T47D (cell line): ENCODE data around the gene SIM2.

ENCODE experiments used
- DNase-seq, 2 experiments: peaks; one replicate each; pipeline versions ENCODE4 v3.0.0 to v3.0.0-alpha.2; 2011 to 2012; ENCODE audit warnings: low read depth in 1 of 2, low spot score in 1 of 2
- JUND ChIP-seq: IDR thresholded peaks from 2 replicates; pipeline ENCODE4 v1.6.1; 2012; ENCODE audit warnings: low read depth
- in situ Hi-C: cut with HindIII; loops from 2 replicates; pipeline ENCODE4 v1.10.0; 2016; ENCODE audit warnings: low sequenced_read_pairs, low pct_unique_long_range_greater_than_20kb

SIM2 gene

DNA sequence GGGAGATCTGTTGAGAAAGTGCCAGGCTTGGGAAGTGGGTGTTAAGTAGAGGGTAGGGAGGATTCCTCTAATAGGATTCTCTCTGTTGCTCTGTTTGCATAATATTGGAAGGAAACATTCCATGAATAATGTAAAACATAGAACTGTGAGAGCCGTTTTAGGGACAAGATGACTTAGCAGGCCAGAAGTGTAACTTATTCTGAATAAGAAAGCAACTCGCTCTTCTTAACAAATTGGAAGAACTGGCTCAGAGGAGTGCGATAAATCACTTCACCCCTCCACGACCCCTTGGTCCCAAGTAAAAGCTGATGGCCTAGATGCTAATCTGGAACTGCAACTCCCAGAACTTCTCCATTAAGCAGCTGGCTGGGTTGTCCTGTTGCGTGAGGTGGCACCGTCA is 19.1 kb downstream of the SIM2 start:
- TF ChIP-seq JUND = no peak
- no peak for DNase-seq
- in situ Hi-C loops = no loop called here

DNA sequence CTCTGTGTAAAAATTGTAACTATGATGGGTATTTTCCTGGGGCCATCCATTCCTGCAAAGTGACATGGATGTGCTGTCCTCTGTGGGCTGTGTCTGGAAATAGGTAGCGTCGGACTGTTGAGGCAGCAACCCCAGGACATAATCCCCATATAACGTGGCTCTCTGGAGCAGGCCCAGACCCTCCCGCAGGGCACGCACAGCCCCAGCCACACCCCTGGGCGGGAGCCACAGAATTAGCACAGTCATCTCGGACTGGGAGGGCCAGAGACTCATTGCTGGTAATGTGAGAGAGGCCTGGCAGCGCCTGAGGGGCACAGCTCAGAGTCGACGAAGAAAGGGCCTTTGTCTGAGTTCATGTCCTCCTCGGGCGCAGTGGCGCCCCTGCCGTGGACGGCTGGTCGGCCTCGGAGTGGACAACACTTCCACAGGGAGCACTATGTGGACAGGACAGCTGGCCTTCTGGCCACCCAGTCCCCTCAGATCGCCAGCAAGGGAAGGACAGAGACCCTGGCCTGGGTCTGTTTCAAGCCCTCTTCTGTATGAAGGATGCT is 20.1 kb downstream of the SIM2 start:
- in situ Hi-C loops = no loop called here
- no peak for DNase-seq
- no peak for TF ChIP-seq JUND

- DNase-seq = no peak
- in situ Hi-C loops = no loop called here
- TF ChIP-seq JUND = no peak
Observed at GRCh38 chr21:36719614-36720013, 20.7 kb downstream of the SIM2 start.

DNA sequence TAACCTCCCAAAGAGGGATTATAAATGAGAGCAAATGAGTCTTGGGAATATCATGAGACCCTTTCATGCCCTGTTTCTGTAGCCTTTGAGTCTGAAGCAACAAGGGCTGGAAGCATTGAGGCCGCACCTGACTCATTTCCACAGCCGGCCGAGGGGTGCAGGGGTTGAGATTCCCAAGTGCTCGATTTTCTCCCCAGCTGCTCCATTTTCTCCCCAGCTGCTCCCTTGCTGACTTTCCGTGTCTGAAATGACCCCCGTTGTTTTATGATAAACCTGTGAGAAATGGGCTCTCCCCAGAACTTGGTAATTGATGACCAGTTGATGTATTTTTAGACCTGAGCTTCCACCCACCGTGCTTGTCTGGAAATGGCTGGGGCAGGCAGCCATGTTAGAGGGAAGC is 22.9 kb downstream of the SIM2 start:
- no peak for TF ChIP-seq JUND
- in situ Hi-C loops = no loop called here
- no peak for DNase-seq

DNA sequence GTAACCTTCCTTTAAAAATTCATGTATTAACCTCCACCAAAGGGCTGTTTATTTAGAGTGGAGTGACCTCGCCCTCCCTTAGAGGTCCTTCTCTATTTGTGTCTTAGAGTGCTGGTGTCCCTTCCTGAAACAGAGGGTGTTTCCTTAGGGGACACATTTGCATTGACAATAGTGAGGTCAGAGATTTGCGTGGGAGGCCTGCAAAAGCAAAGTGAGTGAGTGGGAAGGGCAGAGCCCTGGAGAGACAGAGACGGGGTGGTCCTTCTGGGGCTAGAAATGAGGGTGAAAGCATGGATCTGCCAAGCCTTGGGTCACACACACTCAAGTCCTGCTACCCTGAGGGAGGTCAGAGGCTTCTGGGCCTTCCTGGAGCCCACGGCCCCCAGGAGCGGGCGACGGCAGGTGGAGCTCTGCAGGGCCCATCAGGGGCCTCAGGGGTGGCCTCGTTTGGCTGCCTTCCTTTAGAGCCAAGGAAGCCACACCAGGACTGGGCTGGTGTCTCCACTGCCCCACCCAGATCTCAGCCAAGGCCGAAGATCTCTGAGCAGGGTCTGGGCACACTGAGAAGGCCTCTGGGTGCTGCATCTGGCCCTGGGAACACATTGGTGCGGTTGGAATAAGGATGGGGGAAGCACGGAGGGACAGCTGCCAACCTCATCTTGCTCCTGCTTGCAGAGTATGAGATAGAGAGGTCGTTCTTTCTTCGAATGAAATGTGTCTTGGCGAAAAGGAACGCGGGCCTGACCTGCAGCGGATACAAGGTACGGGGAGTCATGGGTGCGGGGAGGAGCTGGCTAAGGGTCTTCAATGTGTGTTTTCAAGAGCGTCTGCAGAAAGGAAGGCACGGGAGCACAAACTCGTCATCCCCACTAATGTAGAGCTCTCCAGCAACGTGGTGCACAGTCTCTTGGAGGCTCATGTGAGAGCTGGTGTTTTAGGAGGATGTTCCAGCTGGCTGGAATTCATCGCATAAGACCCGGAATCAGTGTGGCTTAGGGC is 23.8 kb downstream of the SIM2 start:
- DNase-seq = no peak
- in situ Hi-C loops = no loop called here
- no peak for TF ChIP-seq JUND

- in situ Hi-C loops = no loop called here
- DNase-seq = no peak
- TF ChIP-seq JUND = no peak
Observed at GRCh38 chr21:36723371-36723881, 24.5 kb downstream of the SIM2 start.

DNA sequence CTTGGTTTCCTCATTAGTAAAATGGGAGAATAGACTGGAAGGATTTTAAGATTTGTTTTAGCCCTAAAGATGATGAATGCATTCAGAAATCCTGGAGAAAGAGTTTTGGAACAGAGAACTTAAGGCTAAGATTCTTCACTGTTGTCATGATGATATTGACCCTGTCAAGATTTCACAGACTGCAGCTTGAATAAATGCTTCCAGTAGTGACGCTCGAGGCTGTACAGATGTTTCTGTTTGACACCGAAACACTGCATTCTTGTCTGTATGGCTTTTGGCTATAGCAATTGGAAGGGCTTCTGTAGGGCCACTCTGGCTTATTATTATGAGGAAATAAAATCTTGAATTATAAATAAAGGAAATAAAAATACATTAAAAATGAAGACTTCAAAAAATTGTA is 25.7 kb downstream of the SIM2 start:
- DNase-seq = no peak
- in situ Hi-C loops = no loop called here
- TF ChIP-seq JUND = no peak

GRCh38 chr21:36725793-36726386 is 27.0 kb downstream of the SIM2 start:
- DNase-seq = no peak
- in situ Hi-C loops = no loop called here
- no peak for TF ChIP-seq JUND

DNA sequence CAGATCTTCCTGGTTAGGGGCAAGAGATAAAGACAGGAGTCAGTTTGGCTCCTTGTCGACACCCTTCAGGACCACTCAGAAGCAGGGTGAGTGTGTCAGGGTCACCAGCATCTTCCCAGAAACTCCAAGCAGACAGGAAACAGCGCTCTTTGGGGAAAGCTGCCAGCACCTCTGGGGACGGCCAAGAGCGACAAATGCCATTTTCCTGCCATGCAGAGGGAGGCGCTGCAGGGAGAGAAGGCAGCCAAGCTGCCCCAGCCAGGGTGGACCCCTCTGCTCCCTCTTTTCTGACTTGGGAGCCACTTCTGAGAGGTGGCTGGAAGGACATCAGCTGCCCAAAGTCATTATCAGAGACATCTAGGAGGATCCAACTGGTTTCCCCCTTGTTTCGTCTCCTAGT is 29.0 kb downstream of the SIM2 start:
- DNase-seq = no peak
- in situ Hi-C loops = no loop called here
- no peak for TF ChIP-seq JUND

DNA sequence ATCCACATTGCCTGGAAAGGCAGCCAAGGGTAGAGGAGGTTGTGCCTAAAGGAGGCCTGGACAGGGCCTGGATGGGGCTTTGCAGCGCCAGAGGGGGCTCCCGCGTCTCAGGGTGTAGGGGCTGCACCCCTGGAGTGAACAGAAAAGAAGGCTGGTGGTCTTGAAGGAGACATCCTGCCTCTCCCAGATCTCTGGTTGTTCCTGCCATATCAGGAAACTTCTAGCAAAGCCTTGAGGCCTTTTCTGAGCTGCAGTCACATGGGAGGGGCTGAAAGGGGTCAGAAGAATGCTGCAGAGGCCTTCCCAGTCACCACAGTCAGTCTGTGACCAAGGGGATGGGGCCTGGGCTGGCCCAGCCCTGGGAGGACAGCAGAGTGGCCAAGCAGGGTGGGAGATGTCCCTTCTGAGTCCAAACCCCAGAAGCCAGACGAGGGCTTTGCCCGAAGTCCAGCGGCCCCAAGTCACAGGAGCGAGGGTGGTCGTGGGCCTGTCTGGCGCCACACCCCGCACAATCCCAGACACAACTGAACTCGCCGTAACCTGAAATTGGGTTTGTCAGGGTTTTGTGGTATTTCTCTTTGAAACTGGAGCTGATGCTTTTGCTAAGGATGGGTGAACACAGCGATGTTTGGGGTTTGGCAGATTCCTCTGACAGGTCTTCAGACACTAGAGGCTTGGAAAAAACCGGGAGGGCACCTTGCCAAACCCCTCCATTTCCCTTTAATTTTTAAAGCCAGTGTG is 29.6 kb downstream of the SIM2 start:
- in situ Hi-C loops = no loop called here
- no peak for TF ChIP-seq JUND
- DNase-seq = no peak

DNA sequence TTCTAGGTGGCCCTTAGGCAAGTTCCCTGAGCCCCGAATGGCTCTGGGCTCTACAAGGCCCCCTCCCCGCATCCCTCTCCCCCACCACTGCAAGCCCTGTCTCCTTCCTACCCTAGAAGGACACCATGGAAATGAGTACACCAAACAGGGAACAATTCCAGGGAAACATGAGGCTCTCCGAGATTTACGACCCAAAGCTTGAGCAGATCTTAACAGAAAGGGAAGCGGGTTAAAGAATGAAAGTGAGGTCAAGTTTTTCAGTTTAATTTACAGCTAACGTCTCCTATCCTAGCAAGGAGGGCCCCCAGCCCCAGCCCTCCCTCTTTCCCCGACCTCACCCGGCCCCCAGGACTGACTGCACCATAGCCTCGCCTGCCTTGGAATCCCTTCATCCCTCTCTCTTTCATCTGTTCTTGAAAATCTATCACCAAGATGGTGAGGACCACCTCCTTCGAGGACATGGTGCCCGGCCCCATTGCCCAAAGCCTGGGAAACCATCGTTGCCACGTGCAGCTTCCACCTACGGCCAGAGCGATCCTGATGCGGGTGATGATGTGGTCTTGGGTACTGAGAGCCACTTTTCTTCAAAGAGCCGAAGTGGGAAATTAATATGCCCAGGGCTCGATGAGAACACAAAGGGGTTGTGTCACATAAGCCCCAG is 30.5 kb downstream of the SIM2 start:
- TF ChIP-seq JUND = no peak
- in situ Hi-C loops = no loop called here
- DNase-seq = no peak
